B cell (primary cell): ENCODE measurements around the gene LHPP. TPM values are rescaled to one million over a fixed set of nuclear protein-coding genes. Genes with fewer than 3 reads are reported as not detected.

ENCODE experiments used
- ATAC-seq: fragments of 200-7000 bp; cut with Tn5 transposase; one replicate; pipeline ENCODE4 v1.10.0; 2021; ENCODE audit warnings: low read depth, mild to moderate bottlenecking, moderate number of reproducible peaks, moderate library complexity
- CTCF ChIA-PET: fragments of 350-600 bp; sonication (Branson Sonifier 250); formaldehyde crosslinking; loops from one replicate; lab custom pipeline; 2021; ENCODE audit warnings: antibody characterized with exemption, inconsistent platforms; lab: Charles Lee
- POLR2A ChIA-PET: fragments of 350-600 bp; sonication (Branson Sonifier 250); formaldehyde crosslinking; loops from one replicate; lab custom pipeline; 2021; ENCODE audit warnings: antibody characterized with exemption; lab: Charles Lee
- DNase-seq: peaks from one replicate; pipeline ENCODE4 v3.0.0; 2013
- H2AFZ ChIP-seq: 2 replicates; pipeline ENCODE4 v1.6.1; 2012; ENCODE audit warnings: mild to moderate bottlenecking, low read depth, low read length; ENCODE audit not compliant: insufficient read depth, poor library complexity, severe bottlenecking
- H3K27ac ChIP-seq, 2 donors: 1 replicate in 1 of 2; 2 replicates in 1 of 2; pipeline ENCODE4 v1.5.1; 2012 to 2013; ENCODE audit warnings: low read length in 2 of 2, mild to moderate bottlenecking in 2 of 2, moderate library complexity in 1 of 2
- H3K27me3 ChIP-seq, 4 experiments: fragments of 200-600 bp in 1 of 4; sonication (generic) in 1 of 4; replicated peaks in 1 of 4; 1 replicate in 2 of 4; 2 replicates in 2 of 4; pipeline versions ENCODE4 v1.6.1 to v1.7.0; 2013 to 2016; ENCODE audit warnings: low read length in 3 of 4, mild to moderate bottlenecking in 2 of 4, mixed read lengths in 1 of 4, moderate library complexity in 1 of 4; ENCODE audit not compliant: insufficient read depth in 4 of 4, control insufficient read depth in 3 of 4; ENCODE audit errors: control extremely low read depth in 1 of 4
- H3K36me3 ChIP-seq, 2 experiments: replicated peaks in 1 of 2; 1 replicate in 1 of 2; 2 replicates in 1 of 2; pipeline versions ENCODE4 v1.6.1 to v1.7.1; 2013; ENCODE audit warnings: low read length in 1 of 2; ENCODE audit not compliant: insufficient read depth in 2 of 2, control insufficient read depth in 1 of 2; ENCODE audit errors: control extremely low read depth in 1 of 2, extremely low read depth in 1 of 2
- H3K4me1 ChIP-seq, 2 donors: fragments of 200-600 bp in 1 of 2; sonication (generic) in 1 of 2; 1 replicate in 1 of 2; 2 replicates in 1 of 2; pipeline versions ENCODE4 v1.5.1 to v1.6.1; 2013 to 2017; ENCODE audit warnings: low read length in 2 of 2; ENCODE audit not compliant: control insufficient read depth in 2 of 2, insufficient read depth in 2 of 2
- H3K4me2 ChIP-seq: replicated peaks from 2 replicates; pipeline ENCODE3; 2012; ENCODE audit warnings: mild to moderate bottlenecking, low read depth, low read length; ENCODE audit not compliant: poor library complexity, severe bottlenecking
- H3K4me3 ChIP-seq, 5 experiments: fragments of 200-600 bp in 1 of 5; sonication (generic) in 1 of 5; 1 replicate in 3 of 5; 2 replicates in 2 of 5; pipeline versions ENCODE4 v1.5.1 to v1.7.0; 2011 to 2016; ENCODE audit warnings: low read length in 4 of 5, mild to moderate bottlenecking in 4 of 5, low read depth in 2 of 5, control low read depth in 1 of 5, moderate library complexity in 1 of 5; ENCODE audit not compliant: insufficient read depth in 1 of 5; ENCODE audit errors: control extremely low read depth in 1 of 5, extremely low read depth in 1 of 5
- H3K79me2 ChIP-seq: fragments of 200-600 bp; sonication (generic); one replicate; pipeline ENCODE4 v1.6.0; 2016; ENCODE audit warnings: low read length; ENCODE audit not compliant: control insufficient read depth, insufficient read depth
- H3K9ac ChIP-seq: fragments of 200-600 bp; sonication (generic); 2 replicates; pipeline ENCODE4 v1.6.1; 2017; ENCODE audit warnings: mild to moderate bottlenecking, low read length, moderate library complexity
- H3K9me3 ChIP-seq, 3 donors: one replicate each; pipeline versions ENCODE4 v1.6.1 to v1.7.1; 2013; ENCODE audit warnings: low read length in 2 of 3; ENCODE audit not compliant: control insufficient read depth in 2 of 3, insufficient read depth in 1 of 3; ENCODE audit errors: control extremely low read depth in 1 of 3
- H4K20me1 ChIP-seq: 2 replicates; pipeline ENCODE4 v1.6.0; 2012; ENCODE audit warnings: mild to moderate bottlenecking, low read length; ENCODE audit not compliant: insufficient read depth, control insufficient read depth, poor library complexity, severe bottlenecking
- H3K27ac Mint-ChIP-seq: one replicate; pipeline ENCODE4 v1.8.0; 2021; ENCODE audit warnings: mixed read lengths
- H3K27me3 Mint-ChIP-seq: one replicate; pipeline ENCODE4 v1.8.0; 2021; ENCODE audit warnings: mixed read lengths
- H3K4me1 Mint-ChIP-seq: one replicate; pipeline ENCODE4 v1.8.0; 2021; ENCODE audit warnings: mixed read lengths
- H3K4me3 Mint-ChIP-seq: one replicate; pipeline ENCODE4 v1.8.0; 2021; ENCODE audit warnings: mixed read lengths
- H3K9me3 Mint-ChIP-seq: one replicate; pipeline ENCODE4 v1.8.0; 2022; ENCODE audit warnings: mixed read lengths; ENCODE audit not compliant: insufficient read depth
- EZH2 ChIP-seq: IDR thresholded peaks from 2 replicates; pipeline ENCODE4 v1.6.1; 2012; ENCODE audit warnings: borderline replicate concordance, low read depth, mild to moderate bottlenecking, moderate library complexity, low read length; ENCODE audit not compliant: insufficient read depth, poor library complexity, severe bottlenecking
- WGBS: methylation state at CpG from one replicate; pipeline ENCODE4 v1.1.5; 2013; ENCODE audit warnings: missing lambda C conversion rate; ENCODE audit not compliant: insufficient coverage; 5-methylcytosine and 5-hydroxymethylcytosine counted together
- intact Hi-C: fragments of 100-400 bp; cut with micrococcal nuclease; formaldehyde crosslinking; loops from one replicate; pipeline ENCODE4 v1.10.0; 2022
- polyA plus RNA-seq: library from polyadenylated mRNA; depleted of rRNA; stranded (reverse); fragments of >200 nt; gene quantifications from 2 replicates; pipeline ENCODE4 v1.2.3, GENCODE V29; 2012
- total RNA-seq, 2 donors: library from RNA; stranded (reverse); fragments of 120-200 nt in 1 of 2; gene quantifications; 1 replicate in 1 of 2; 2 replicates in 1 of 2; pipeline versions ENCODE4 v1.2.3 to v1.2.4, GENCODE V29; 2013 to 2022
- TF ChIP-seq, protein P1 (sequence below): fragments of 200-600 bp; IDR thresholded peaks from one replicate; pipeline ENCODE4 v1.8.0; 2022; ENCODE audit warnings: antibody characterized with exemption, mild to moderate bottlenecking

Gene LHPP
- total and polyA plus RNA-seq, 2 donors (not counting 1 experiment from before 2014, with no cell fraction given), result 60.2 to 83.5 TPM

- H3K27me3 Mint-ChIP-seq, result no peaks in the 10 kb centered on the region
- peak overlapping the region; percentile 78 for H3K4me3 Mint-ChIP-seq
- Histone ChIP-seq H3K4me3 (peak overlapping the region in 4 of 5 experiments; percentile 5 to 34 (median 19)), H3K79me2 (peaks cover 58% of the 10 kb centered on the region), H3K4me1 (peaks cover 93 to 100% of the 10 kb centered on the region in 2 donors), H3K27ac (peak overlapping the region; percentile 32 to 70), H3K4me2 (peak overlapping the region; percentile 76), H3K9ac (peak overlapping the region; percentile 25), H3K27me3 (no peaks in the 10 kb centered on the region), H3K36me3 (no peaks in the 10 kb centered on the region), H4K20me1 (no peaks in the 10 kb centered on the region), H2AFZ (no peak overlapping the region), H3K9me3 (peaks cover 0 to 4% (median 0%) of the 10 kb centered on the region in 3 donors)
- peaks cover 90% of the 10 kb centered on the region for H3K4me1 Mint-ChIP-seq
- no peaks in the 10 kb centered on the region for H3K9me3 Mint-ChIP-seq
- DNase-seq (no peak), ATAC-seq (no peak)
- WGBS, result 21% methylated on average over 7 of the region's 15 CpGs
- intact Hi-C loops, result no loop called here
- peak overlapping the region; percentile 86 for H3K27ac Mint-ChIP-seq
- TF ChIP-seq, protein P1, sequence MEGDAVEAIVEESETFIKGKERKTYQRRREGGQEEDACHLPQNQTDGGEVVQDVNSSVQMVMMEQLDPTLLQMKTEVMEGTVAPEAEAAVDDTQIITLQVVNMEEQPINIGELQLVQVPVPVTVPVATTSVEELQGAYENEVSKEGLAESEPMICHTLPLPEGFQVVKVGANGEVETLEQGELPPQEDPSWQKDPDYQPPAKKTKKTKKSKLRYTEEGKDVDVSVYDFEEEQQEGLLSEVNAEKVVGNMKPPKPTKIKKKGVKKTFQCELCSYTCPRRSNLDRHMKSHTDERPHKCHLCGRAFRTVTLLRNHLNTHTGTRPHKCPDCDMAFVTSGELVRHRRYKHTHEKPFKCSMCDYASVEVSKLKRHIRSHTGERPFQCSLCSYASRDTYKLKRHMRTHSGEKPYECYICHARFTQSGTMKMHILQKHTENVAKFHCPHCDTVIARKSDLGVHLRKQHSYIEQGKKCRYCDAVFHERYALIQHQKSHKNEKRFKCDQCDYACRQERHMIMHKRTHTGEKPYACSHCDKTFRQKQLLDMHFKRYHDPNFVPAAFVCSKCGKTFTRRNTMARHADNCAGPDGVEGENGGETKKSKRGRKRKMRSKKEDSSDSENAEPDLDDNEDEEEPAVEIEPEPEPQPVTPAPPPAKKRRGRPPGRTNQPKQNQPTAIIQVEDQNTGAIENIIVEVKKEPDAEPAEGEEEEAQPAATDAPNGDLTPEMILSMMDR, result no peak
- TF ChIP-seq EZH2, result no peak
- CTCF ChIA-PET, result interaction anchor here (1.0 to 9.8 kb wide), 6 partner anchors 8 to 194 kb away, joined by 3 to 60 read pairs (median 13); no protein-coding TSS in a partner anchor
- POLR2A ChIA-PET, result interaction anchor here (0.7 to 3.5 kb wide), 4 partner anchors 54 to 176 kb away, joined by 3 to 21 read pairs (median 5); no protein-coding TSS in a partner anchor
Measured at GRCh38 chr10:124546957-124547646, 85.5 kb downstream of the LHPP start.
